K562 (cell line): ENCODE measurements around the gene ARV1. TPM values are rescaled to one million over a fixed set of nuclear protein-coding genes. Genes with fewer than 3 reads are reported as not detected.
A peak's percentile ranks its signal among the peaks of the same experiment; 100 is the strongest.
"Not testable (repeated sequence)": the region's sequence is repeated elsewhere in the genome, so short reads cannot be mapped to it uniquely, and the experiment has no call there.

ENCODE experiments used
- AFF4 ChIP-seq: sonication (generic); formaldehyde crosslinking; IDR thresholded peaks from 2 replicates; pipeline ENCODE4 v1.8.0; 2023; ENCODE audit warnings: mild to moderate bottlenecking, missing genetic modification reagents
- CBFA2T3 ChIP-seq: fragments of 450-650 bp; IDR thresholded peaks from 2 replicates; pipeline ENCODE4 v1.6.1; 2017
- CEBPB ChIP-seq: fragments of 450-650 bp; IDR thresholded peaks from 2 replicates; pipeline ENCODE4 v1.6.1; 2016; ENCODE audit warnings: missing genetic modification characterization, missing compliant biosample characterization
- HMBOX1 ChIP-seq: sonication (generic); IDR thresholded peaks from 2 replicates; pipeline ENCODE4 v1.6.1; 2016
- ID3 ChIP-seq, 2 experiments: fragments of 250-450 bp in 1 of 2; fragments of 450-650 bp in 1 of 2; sonication (Bioruptor Pico) in 1 of 2; IDR thresholded peaks; 2 replicates each; pipeline versions ENCODE4 v1.6.1 to v1.8.0; 2016 to 2021; ENCODE audit warnings: mild to moderate bottlenecking in 2 of 2, moderate library complexity in 2 of 2, missing compliant biosample characterization in 1 of 2, missing genetic modification characterization in 1 of 2
- IRF9 ChIP-seq: fragments of 450-650 bp; IDR thresholded peaks from 2 replicates; pipeline ENCODE4 v1.6.1; 2016; ENCODE audit warnings: missing biosample characterization, missing genetic modification characterization
- L3MBTL2 ChIP-seq: fragments of 450-650 bp; IDR thresholded peaks from 2 replicates; pipeline ENCODE4 v1.6.1; 2016; ENCODE audit warnings: mild to moderate bottlenecking, moderate library complexity
- MEIS2 ChIP-seq: fragments of 450-650 bp; IDR thresholded peaks from 2 replicates; pipeline ENCODE4 v1.6.1; 2014; ENCODE audit warnings: mild to moderate bottlenecking; ENCODE audit not compliant: partially characterized antibody
- MITF ChIP-seq: IDR thresholded peaks from 2 replicates; pipeline ENCODE4 v1.6.1; 2014; ENCODE audit warnings: antibody characterized with exemption
- MLX ChIP-seq, 2 experiments: fragments of 450-650 bp in 1 of 2; sonication (generic) in 1 of 2; formaldehyde crosslinking; conservative IDR thresholded peaks; 2 replicates each; pipeline versions ENCODE4 v1.4.0 to v1.8.1; 2020 to 2022; ENCODE audit warnings: mild to moderate bottlenecking in 1 of 2, missing genetic modification reagents in 1 of 2
- MTA2 ChIP-seq: fragments of 450-650 bp; IDR thresholded peaks from 2 replicates; pipeline ENCODE4 v1.6.1; 2016; ENCODE audit warnings: low read depth
- NBN ChIP-seq: fragments of 450-650 bp; IDR thresholded peaks from 2 replicates; pipeline ENCODE4 v1.6.1; 2016; ENCODE audit warnings: low read depth, mild to moderate bottlenecking
- RB1 ChIP-seq: fragments of 450-650 bp; IDR thresholded peaks from 2 replicates; pipeline ENCODE4 v1.6.1; 2017; ENCODE audit warnings: low read depth, mild to moderate bottlenecking
- SMAD3 ChIP-seq: fragments of 450-650 bp; formaldehyde crosslinking; conservative IDR thresholded peaks from 2 replicates; pipeline ENCODE4 v1.4.0; 2020; ENCODE audit warnings: mild to moderate bottlenecking
- TCF3 ChIP-seq: sonication (generic); formaldehyde crosslinking; IDR thresholded peaks from 2 replicates; pipeline ENCODE4 v1.4.0; 2020; ENCODE audit warnings: mild to moderate bottlenecking, missing genetic modification reagents
- ZNF584 ChIP-seq: fragments of 200-800 bp; sonication (Bioruptor generic); IDR thresholded peaks from 2 replicates; pipeline ENCODE4 v1.6.1; 2016; ENCODE audit warnings: low read depth, mild to moderate bottlenecking, missing genetic modification characterization, missing compliant biosample characterization
- polyA plus RNA-seq, 8 experiments: library from polyadenylated mRNA; depleted of rRNA in 4 of 8; stranded (reverse) in 5 of 8; unstranded in 3 of 8; fragments of >200 nt; fragmentation: Nextera tagmentation in 2 of 8; fragmentation: Illumina TruSeq in 1 of 8; extraction: Ambion mirVana in 2 of 8; extraction: Trizol in 1 of 8; gene quantifications; 2 replicates each; pipeline versions ENCODE4 v1.2.1 to v1.2.3, GENCODE V29; 2011 to 2014; ENCODE audit warnings: inconsistent platforms in 1 of 8, missing spikeins in 1 of 8
- total RNA-seq, 7 experiments: library from RNA; depleted of rRNA in 6 of 7; stranded (reverse); fragments of >200 nt in 6 of 7; fragmentation: Illumina TruSeq in 2 of 7; extraction: Trizol in 2 of 7; gene quantifications; 2 replicates each; pipeline versions ENCODE4 v1.2.1 to v1.2.3, GENCODE V29; 2011 to 2021; ENCODE audit warnings: low replicate concordance in 1 of 7

Gene ARV1
- total and polyA plus RNA-seq, 9 of the 15 experiments (the other 6 are each of a cell fraction or from before 2014, with no cell fraction given) = 54.8 to 139 (median 74.0) TPM

GRCh38 chr1:230984622-230985515, 6.0 kb downstream of the ARV1 start (continued):
- TF ChIP-seq AFF4 (peak; percentile 73; the same call in 1 of the 2 replicates), MEIS2 (peak; percentile 58), CBFA2T3 (peak; percentile 88), TCF3 (CRISPR knock-in tag) (peak; percentile 71), CEBPB (peak; percentile 58), ID3 (tag; IDR thresholded peaks at IDR 0.05) (peak; percentile 50), IRF9 (tag) (0 out of 2 replicates have a peak, but pooled peaks have one; percentile 1), NBN (peak; percentile 32; the same call in 1 of the 2 replicates), ZNF584 (0 out of 2 replicates have a peak, but pooled peaks have one; percentile 39), MLX (CRISPR knock-in tag; conservative IDR thresholded peaks at IDR 0.05) (0 out of 4 replicates have a peak, but pooled peaks of 1 of the 2 experiments have one; percentile 30), SMAD3 (CRISPR knock-in tag) (0 out of 2 replicates have a peak, but pooled peaks have one; percentile 26), L3MBTL2 (peak; percentile 57; the same call in 1 of the 2 replicates), RB1 (peak; percentile 28; the same call in 1 of the 2 replicates), MITF (peak; percentile 86), MTA2 (peak; percentile 46), HMBOX1 (peak; percentile 59)
- not testable (repeated sequence) for TF ChIP-seq ID3 (CRISPR knock-in tag; IDR thresholded peaks at IDR 0.05)
